HG03039 (cell line): ENCODE measurements around the gene GFOD1.

Experiments used
- ATAC-seq: cut with Tn5 transposase; IDR thresholded peaks from one replicate; pipeline ENCODE4 v1.9.1; 2021; ENCODE audit warnings: mild to moderate bottlenecking, moderate library complexity; ENCODE audit not compliant: unreplicated experiment

Gene GFOD1

DNA sequence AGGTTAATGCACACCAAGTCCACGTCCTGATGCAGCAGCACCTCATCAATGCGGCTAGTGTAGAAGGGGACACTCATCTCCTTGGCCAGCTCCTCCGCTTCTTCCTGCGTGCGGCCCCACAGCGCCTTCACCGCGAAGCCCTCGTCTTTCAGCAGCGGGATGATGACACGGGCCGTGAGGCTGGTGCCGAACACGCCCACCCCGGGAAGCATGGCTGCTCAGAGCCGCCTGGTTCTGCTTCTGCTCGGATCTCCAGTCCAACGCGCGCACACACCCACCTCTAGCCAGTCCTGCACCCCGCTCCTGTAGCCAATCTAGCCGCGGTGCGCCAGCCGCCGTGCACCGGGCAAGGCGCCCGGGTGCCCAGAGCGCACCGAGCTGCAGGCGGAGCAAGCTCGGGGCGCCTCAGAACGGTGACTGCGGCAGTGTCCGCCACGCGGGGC, 700 bp downstream of the GFOD1 start:
- peak; percentile 21 for ATAC-seq

DNA sequence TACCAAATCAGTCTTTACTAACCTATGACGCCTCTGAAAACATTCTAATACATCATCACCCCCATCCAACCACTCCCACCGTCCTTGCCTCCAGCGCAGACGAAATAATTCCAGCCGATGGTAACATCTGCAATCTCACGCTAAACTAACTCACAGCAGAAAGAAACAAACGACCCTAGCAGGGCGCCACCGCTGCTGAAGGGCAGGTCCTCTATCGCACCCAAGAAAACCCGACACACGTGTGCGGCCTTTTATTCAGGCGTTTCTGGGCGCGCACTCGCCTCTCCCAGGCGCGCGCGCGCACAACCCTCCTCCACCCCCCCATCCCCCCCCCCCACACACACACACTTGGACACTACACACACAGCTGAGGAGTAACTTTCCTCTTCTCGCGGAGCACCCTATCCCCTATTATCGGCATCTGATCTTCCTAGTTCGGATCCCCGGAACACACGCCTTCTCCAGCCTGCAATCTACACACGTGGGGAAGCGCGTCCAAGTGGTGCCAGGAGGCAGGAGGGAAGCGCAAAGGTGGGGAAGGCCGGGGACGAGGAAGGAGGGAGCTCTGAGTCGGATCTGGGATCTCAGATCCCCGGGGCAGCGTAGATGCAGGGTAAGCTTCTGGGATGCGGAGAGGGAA, 1.4 kb downstream of the GFOD1 start:
- ATAC-seq, result no peak

DNA sequence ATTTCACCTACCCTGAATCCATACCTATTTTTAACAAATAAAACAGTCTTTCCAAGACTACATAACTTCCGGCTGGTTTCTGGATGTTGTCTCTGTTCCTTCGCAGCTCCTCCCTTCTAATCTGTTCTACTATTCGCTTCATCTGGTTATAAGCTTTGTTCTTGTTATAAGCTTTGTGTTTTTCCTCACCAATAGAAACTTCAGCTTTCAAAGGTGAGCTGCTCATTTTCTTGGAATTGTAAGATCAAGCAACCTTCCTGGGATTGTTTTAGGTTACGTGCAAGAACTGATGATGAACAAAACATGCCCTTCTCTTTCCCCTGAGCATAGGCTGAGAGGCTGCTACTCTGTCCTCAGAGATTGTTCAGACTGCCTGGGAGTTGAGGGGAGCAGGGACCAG, 2.1 kb downstream of the GFOD1 start:
- ATAC-seq, result no peak

DNA sequence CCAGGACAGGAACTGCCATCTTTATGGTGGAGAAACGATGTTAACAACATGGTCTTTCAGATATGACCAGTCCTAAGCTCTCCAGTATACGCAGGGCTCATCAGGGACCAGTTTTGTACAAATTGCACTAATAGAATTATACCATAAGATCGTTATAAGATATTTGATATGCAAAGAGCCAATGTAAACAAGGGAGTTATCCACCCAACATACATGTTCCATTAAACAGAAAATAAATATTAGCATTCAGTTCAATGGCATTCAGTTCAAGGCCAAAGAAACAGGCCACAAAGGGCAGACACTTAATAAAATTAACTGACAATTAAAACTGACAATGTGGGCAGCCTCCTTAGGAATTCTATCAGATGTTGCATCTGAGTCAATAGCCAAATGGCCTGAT, 2.6 kb downstream of the GFOD1 start:
- no peak for ATAC-seq

DNA sequence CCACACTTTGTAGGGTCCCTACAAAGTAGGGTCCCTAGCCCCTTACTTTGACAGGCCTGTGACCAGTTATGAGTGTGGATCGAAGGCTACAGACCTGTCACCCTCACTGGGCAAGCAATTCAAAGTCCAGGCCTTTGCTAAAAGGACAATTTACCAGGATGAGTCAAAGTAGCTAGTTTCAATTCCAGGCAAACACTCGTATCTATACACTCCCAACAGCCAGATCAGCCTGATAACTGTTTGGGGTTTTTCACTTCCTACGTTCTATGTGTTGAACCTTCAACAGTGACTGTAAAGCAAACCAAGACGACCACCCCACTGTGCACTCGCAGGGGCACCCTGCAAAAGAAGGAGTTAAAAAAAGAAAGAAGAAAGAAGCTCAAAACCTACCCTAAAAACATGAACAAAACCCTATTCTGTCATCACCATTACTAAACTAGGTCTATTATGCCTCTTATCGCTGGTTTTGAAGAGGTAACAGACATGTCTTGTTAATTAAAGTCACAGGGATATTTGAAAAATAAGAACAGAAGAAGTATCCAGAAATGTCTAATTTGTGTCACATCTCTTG, 3.2 kb downstream of the GFOD1 start:
- no peak for ATAC-seq

DNA sequence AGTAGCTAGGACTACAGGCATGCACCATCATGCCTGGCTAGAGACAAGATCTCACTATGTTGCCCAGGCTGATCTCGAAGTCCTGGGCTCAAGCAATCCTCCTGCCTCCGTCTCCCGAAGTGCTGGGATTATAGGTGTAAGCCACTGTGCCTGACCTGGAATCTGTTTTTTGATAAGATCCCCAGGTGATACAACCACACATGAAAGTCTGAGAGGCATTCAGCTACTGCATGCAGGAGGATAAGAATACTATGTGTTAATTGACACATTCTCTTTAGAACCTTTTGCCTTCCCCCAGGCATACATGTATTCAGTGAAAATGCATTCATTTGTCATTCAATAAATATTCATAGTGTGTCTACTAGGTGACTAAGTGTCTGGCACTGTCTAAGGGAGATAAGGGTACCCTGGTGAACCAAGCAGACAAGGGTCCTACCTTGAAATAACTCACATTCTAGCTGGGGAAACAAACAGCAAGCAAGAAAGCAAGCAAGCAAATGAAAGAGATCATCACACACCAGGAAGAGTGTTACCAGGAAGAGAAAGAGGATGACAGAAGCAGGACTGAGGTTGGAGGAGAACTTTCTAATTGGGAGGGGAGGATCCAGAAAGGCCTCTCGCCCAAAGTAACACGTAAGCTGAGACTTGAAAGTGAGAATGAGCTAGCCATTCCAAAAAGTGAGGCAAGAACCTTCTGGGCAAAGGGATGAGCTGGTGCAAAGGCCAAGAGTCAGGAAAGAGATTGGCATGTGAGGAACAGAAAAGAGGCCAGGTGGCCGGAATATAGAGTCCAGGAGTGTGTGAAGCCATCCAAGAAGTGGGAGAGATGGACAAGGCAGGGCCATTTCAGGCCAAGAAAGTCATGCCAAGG, 6.5 kb downstream of the GFOD1 start:
- no peak for ATAC-seq

DNA sequence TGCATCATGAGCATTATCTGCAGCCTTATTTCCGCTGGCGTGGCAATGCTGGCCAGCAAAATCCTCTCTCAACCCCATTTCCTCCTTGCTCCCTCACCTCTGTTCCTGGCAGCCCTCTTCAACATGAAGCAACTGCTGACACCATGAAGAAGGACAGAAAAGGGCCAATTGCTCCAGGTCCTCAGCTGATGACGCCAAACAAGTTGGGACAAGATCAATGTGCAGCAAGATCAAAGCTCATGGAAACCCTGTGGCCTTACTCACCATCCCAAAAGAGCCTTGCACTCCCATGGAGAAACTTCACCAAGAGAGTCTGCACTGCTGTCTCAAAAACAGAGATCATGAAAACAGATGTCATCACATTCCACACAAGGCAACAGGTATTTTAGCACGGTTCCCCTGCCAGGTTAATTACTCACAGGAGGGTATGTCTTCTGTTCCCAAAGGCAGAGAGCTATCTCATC, 7.4 kb downstream of the GFOD1 start:
- no peak for ATAC-seq

DNA sequence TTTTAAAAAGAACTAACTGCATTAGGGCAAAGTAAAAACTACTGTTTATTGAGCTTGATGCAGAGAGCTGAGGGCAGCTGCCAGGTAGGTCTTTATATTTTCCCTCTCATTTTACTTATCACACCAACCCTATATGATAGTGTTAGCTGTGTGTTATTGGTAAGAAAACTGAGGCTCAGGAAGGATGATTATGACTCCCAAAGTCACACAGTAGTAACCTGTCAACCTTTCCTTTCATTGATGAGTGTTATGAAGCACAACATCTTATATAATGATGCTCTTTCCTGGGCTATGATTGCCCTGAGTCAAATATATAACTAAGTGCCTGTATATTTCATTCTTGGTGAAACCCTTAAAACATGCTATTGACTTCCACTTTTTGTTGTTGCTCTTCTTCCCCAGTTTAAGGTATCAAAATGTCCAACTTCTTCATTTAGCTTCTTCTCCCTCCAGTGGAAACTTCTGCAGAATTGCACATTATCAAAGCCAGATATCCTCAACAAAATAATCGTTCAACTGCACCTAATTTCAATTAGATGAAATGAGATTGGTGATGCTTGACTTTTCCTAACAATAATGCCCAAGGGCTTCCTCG, 8.1 kb downstream of the GFOD1 start:
- no peak for ATAC-seq

DNA sequence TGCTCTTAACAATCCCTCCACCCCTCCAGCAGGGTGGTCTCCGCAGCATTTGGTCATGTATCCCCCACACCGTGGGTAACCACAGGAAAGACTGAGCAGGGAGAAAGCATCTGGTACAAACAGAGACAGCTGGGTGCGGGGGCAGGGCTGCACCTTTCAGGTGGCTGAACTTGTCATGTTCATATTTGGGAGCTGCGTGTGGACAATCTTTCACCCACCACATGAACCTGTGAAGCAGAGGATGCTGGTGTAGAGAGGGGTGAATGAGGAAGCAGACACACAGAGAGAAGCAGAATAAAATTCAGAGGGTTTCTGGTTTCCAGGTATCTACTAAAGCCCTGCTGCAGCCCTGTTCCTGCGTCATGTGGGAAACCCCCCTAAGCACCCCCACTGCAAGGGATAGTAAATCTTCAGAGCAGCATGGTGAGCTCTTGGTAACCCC, 8.9 kb downstream of the GFOD1 start:
- no peak for ATAC-seq

DNA sequence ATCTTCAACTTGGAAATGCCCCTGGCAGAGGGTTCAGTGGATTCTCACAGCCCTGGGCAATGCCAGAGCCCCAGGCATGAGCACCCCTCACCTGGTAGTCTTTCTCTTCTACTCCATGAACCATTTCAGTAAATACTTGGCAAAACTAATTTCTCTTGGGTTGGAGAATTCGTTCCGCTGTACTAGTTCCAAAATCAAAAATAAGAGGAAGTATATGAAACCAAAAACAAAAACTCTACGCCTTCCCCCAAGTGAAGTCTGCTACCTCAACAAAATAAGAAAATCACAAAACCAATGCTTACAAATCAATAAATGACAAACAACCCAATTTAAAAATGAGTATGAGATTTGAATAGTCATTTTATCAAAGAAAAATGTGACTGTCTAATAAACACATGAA, 12.6 kb downstream of the GFOD1 start:
- ATAC-seq, result no peak

DNA sequence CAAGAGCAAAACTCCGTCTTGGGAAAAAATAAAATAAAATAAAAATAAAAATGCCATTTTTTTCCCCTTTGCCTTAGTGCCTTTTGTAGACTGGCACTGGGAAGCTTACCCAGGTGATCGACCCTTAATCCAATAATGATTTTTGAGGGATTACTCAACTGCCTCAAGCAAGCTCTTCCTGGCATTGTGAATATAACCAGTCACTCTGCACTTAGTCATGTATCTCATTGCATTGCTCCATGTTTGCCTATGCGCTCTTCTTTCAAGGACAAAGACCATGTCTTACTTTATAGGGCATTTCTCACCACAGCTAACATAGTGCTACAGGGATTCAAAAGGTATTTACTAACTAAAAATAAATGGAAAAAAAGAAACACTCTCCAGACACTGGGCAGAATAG, 13.0 kb downstream of the GFOD1 start:
- ATAC-seq, result no peak

DNA sequence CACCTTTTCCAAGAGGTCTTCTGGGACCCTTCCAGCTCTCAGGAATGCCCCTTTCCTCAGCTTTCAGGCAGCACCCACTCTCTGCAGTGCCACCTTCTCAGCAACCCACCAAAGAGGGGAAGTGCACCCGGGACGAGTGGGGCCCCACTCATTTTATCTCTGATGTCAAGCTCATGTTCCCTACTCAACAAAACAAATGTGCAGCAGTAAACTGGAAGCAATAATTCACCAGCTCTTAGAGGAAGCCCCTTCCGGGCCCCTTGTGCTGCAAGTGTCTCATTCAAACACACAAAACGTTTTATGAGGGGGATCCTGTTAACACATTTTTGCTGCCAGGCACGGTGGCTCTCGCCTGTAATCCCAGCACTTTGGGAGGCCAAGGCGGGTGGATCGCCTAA, 13.6 kb downstream of the GFOD1 start:
- no peak for ATAC-seq

DNA sequence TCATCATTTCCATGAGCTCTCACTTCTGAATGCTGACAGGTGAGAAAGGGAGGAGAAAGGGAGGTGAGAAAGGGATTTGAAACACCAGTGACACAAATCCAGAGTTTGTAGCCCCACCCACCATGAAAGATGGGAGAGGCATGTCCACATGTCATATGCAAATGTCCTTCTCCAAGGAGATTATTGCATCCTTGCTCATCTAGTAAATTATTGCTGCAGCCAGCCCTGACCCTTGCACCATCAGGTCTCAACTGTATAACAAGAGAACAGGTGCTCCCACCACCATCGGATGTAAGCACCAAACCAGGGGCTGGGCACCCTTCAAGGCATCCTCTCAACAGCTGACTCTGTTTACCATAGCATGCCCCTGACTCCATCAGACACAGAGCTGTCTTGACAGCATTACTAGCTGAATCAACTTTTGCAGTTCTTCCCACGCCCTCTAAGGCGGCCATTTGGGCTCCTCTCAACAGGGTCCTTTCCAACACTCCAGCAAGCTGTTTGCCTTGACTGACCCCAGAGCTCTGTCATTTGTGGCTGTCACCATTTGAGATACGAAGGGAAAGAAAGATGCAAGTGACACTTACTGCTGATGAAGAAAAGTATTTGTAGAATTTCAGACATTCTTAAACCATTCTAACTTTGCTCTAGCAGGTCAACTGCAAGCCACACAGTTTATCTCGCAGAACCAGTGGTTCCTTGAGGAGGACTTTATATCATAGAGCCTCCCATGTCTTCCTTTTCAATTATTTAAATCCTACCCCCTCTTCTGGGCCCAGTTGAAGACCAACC, 14.2 kb downstream of the GFOD1 start:
- no peak for ATAC-seq

DNA sequence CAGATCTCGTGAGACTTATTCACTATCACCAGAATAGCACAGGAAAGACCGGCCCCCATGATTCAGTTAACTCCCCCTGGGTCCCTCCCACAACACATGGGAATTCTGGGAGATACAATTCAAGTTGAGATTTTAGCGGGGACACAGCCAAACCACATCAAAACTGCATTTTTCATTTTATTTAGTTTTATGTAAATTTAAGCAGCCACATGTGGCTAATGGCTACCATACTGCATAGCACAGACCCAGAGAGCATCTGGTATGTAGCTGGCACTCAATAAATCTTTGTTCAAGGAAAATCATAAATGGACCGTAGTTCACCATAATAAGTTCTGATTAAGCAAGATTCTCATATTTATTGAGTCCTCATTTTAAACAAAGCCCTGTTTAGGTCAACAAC, 15.3 kb downstream of the GFOD1 start:
- no peak for ATAC-seq

DNA sequence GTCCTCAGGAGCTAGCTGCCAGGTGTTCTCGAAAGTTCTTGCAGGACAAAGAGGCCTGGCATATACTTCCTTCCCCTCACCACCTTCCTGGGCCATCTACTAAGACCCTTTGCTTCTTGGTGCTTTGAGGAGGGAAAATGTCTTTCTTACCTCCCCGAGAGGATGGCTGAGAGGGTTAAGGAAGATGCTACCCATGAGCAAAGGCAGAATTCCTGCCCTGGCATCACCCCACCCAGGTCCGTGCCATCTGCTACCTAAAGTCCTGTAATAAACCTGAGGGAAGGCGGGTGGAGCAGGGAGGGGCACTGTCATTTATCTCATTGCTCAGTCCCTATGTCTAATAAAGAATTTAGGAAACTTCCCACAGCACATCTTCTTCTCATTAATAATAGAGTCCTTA, 16.2 kb downstream of the GFOD1 start:
- no peak for ATAC-seq

DNA sequence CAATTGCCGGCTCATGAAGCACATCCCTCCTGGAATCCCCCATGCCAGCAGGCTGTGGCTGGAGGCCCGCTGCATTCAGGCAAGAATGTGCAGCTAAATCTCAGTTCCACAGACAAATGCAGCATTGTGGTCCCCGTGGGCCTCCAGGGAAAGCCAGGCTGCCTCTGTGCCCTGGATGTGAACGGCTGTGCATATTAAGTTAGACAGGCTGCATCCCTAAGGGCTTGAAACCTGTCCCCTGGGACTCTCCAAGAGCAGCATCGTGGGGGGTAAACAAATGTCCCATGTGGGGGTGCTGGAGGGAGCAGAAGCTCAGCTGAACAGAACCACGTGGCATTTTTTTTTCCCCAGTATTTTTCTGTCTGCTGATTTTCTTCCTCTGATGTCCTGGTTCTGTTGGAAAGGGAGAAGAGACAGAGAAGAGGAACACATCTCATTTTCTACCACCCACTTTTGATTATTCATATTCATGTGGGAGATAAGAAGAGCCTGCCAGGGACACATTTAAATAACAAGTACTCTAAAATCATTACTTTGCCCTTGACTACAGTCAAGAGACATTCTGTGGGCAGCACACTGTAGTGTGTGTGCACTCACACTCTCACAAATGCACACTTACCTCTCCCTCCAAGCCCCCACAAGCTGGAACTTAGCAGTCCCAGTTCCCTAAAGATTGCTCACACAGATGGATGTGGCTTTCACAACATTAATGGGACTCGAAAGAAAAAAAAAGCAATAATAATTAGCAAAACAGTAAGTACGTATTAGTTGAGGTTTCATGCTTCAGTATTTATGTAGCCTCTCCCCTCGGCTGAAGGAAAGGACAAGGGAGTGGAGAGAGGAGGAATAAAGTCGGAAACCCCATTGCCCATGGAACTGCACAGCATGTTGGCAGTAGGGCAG, 16.9 kb downstream of the GFOD1 start:
- ATAC-seq, result no peak

DNA sequence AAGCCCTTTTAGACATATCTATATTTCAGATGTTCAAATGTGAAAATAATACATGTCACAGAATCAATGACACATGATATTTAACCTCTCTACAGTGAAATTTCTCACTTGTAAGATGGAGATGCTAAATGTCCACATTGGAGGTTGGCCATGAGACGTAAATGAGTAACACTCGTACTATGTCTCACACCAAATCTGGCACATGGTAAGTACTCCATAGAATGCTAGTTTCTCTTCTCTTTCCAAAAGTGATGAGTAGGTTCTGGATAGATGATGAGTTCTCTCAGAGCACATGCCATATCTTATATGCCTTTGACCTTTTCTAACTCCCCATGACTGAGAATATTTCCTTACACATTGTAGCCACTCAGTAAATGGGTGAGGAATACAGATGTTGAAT, 17.7 kb downstream of the GFOD1 start:
- no peak for ATAC-seq

DNA sequence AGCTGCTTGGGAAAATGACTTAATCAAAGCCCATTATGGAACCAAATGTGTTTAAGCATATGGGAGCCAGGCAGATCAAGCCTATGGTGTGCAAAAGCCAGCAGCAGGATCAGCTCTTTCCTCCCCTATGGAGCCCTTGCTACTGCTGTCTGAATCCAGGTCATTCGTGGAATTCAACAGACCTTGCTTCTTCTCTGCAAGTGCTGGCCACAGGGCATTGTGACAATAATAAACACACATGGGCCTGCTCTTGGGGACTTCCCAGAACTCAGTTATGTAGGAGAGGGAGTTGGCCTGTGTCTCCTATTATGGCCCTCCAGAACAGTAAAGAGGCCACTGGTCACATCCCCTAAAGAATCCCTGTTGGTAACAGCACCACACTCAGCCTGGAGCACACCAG, 18.6 kb downstream of the GFOD1 start:
- no peak for ATAC-seq

DNA sequence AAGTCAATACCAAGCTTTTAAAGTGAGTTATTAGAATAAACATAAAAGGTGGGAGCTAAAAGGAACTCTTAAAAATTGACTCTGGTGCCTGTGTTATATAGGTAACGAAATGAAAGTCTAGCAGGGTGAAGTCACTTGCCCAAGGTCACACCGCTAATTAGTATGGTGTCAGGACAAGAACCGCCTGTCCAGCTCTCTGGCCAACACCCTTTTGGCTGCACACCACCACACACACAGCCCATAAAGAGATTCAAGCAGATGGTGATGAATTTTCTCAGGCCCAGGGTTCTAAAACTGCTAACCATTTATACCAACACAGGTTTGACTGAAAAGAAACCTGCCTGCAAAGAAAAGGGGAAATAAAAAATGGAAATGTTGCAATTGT, 20.2 kb downstream of the GFOD1 start:
- ATAC-seq, result no peak
